BE2C (cell line): ENCODE measurements around the gene CARMIL3. TPM values are rescaled to one million over a fixed set of nuclear protein-coding genes. Genes with fewer than 3 reads are reported as not detected.
"Not testable (repeated sequence)": the region's sequence is repeated elsewhere in the genome, so short reads cannot be mapped to it uniquely, and the experiment has no call there.

ENCODE experiments used
- DNase-seq: peaks from one replicate; pipeline ENCODE4 v3.0.0-alpha.2; 2020
- H3K27me3 ChIP-seq: fragments of 250-450 bp; sonication (Bioruptor Pico); 2 replicates; pipeline ENCODE4 v1.5.1; 2020; ENCODE audit warnings: mild to moderate bottlenecking
- H3K36me3 ChIP-seq: fragments of 250-450 bp; sonication (Bioruptor Pico); 2 replicates; pipeline ENCODE4 v1.5.1; 2020; ENCODE audit warnings: mild to moderate bottlenecking
- H3K4me1 ChIP-seq: fragments of 250-450 bp; sonication (Bioruptor Pico); 2 replicates; pipeline ENCODE4 v1.5.1; 2020
- H3K4me3 ChIP-seq: 2 replicates; pipeline ENCODE4 v1.5.1; 2011; ENCODE audit warnings: low read depth, low read length
- H3K9me3 ChIP-seq: fragments of 250-450 bp; sonication (Bioruptor Pico); 2 replicates; pipeline ENCODE4 v1.5.1; 2020
- CTCF ChIP-seq: IDR thresholded peaks from 2 replicates; pipeline ENCODE4 v1.5.1; 2012; ENCODE audit warnings: mild to moderate bottlenecking, low read depth, low read length
- polyA plus RNA-seq: library from polyadenylated mRNA; unstranded; fragments of >200 nt; gene quantifications from one replicate; pipeline ENCODE4 v1.2.1, GENCODE V29; 2012; ENCODE audit warnings: low read depth, missing spikeins; ENCODE audit not compliant: insufficient read length, insufficient read depth

CARMIL3 gene
- 19.2 TPM for polyA plus RNA-seq

GRCh38 chr14:24051789-24052655 is at the start of gene CARMIL3:
TSS of gene CARMIL3 (plus strand) at chr14:24052009. CDS start at chr14:24052154, 145 bp downstream.
- H3K27me3 ChIP-seq = no peaks in the 10 kb centered on the region
- 0 out of 2 replicates have a peak, but pooled peaks cover 2% of the 10 kb centered on the region for H3K4me1 ChIP-seq
- DNase-seq = peak; percentile 83
- H3K9me3 ChIP-seq = no peaks in the 10 kb centered on the region
- H3K36me3 ChIP-seq = no peaks in the 10 kb centered on the region
- H3K4me3 ChIP-seq = peak within 1 kb of the TSS; percentile 83
- no peak for TF ChIP-seq CTCF

GRCh38 chr14:24006471-24006816 is 45.4 kb upstream of the CARMIL3 start:
- not testable (repeated sequence) for H3K36me3 ChIP-seq, DNase-seq, H3K27me3 ChIP-seq, H3K4me1 ChIP-seq, H3K9me3 ChIP-seq
- H3K4me3 ChIP-seq = peak overlapping the region; percentile 48

GRCh38 chr14:24006817-24007652 is 44.8 kb upstream of the CARMIL3 start:
- not testable (repeated sequence) for H3K9me3 ChIP-seq, H3K27me3 ChIP-seq, H3K36me3 ChIP-seq, H3K4me1 ChIP-seq
- H3K4me3 ChIP-seq = peak overlapping the region; percentile 48
- DNase-seq = peak; percentile 81

- no peaks in the 10 kb centered on the region for H3K36me3 ChIP-seq
- no peak for DNase-seq
- H3K4me1 ChIP-seq = peaks cover 3% of the 10 kb centered on the region; the same call in 1 of the 2 replicates
- H3K4me3 ChIP-seq = no peak overlapping the region
- no peak for TF ChIP-seq CTCF
- no peaks in the 10 kb centered on the region; the same call in 1 of the 2 replicates for H3K9me3 ChIP-seq
- H3K27me3 ChIP-seq = no peaks in the 10 kb centered on the region
Observed at GRCh38 chr14:24011051-24011450, 40.8 kb upstream of the CARMIL3 start.

- H3K27me3 ChIP-seq, H3K9me3 ChIP-seq, H3K4me1 ChIP-seq, DNase-seq, H3K4me3 ChIP-seq, H3K36me3 ChIP-seq: not testable (repeated sequence)
Observed at GRCh38 chr14:24012726-24013273, 39.0 kb upstream of the CARMIL3 start.

- Histone ChIP-seq H3K27me3 (no peaks in the 10 kb centered on the region), H3K9me3 (no peaks in the 10 kb centered on the region; the same call in 1 of the 2 replicates), H3K36me3 (no peaks in the 10 kb centered on the region), H3K4me3 (no peak overlapping the region), H3K4me1 (peaks cover 3% of the 10 kb centered on the region; the same call in 1 of the 2 replicates)
- TF ChIP-seq CTCF = peak; percentile 95
- DNase-seq = peak; percentile 54
Observed at GRCh38 chr14:24013654-24014514, 37.9 kb upstream of the CARMIL3 start.

GRCh38 chr14:24015745-24016144 is 36.1 kb upstream of the CARMIL3 start:
- not testable (repeated sequence) for H3K36me3 ChIP-seq, H3K27me3 ChIP-seq, DNase-seq, H3K9me3 ChIP-seq, H3K4me3 ChIP-seq, H3K4me1 ChIP-seq

- not testable (repeated sequence) for H3K9me3 ChIP-seq, H3K27me3 ChIP-seq, H3K4me3 ChIP-seq, H3K36me3 ChIP-seq, DNase-seq, H3K4me1 ChIP-seq
Observed at GRCh38 chr14:24018978-24019377, 32.8 kb upstream of the CARMIL3 start.

- not testable (repeated sequence) for H3K4me1 ChIP-seq, H3K36me3 ChIP-seq, DNase-seq, H3K4me3 ChIP-seq, H3K9me3 ChIP-seq, H3K27me3 ChIP-seq
Observed at GRCh38 chr14:24019944-24020343, 31.9 kb upstream of the CARMIL3 start.

- not testable (repeated sequence) for H3K9me3 ChIP-seq, H3K27me3 ChIP-seq, DNase-seq, H3K36me3 ChIP-seq, H3K4me3 ChIP-seq, H3K4me1 ChIP-seq
Observed at GRCh38 chr14:24020520-24020919, 31.3 kb upstream of the CARMIL3 start.

GRCh38 chr14:24024939-24025418 is 26.8 kb upstream of the CARMIL3 start:
- H3K4me3 ChIP-seq, H3K27me3 ChIP-seq, H3K4me1 ChIP-seq, DNase-seq, H3K9me3 ChIP-seq, H3K36me3 ChIP-seq: not testable (repeated sequence)
